GM21447 (cell line): Measurements from ENCODE around the gene EXOC6.

Experiments used
- ATAC-seq: cut with Tn5 transposase; IDR thresholded peaks from one replicate; pipeline ENCODE4 v1.9.1; 2021; ENCODE audit not compliant: unreplicated experiment

The EXOC6 gene

GRCh38 chr10:92832998-92833650 is 15.2 kb upstream of the EXOC6 start:
- no peak for ATAC-seq

DNA sequence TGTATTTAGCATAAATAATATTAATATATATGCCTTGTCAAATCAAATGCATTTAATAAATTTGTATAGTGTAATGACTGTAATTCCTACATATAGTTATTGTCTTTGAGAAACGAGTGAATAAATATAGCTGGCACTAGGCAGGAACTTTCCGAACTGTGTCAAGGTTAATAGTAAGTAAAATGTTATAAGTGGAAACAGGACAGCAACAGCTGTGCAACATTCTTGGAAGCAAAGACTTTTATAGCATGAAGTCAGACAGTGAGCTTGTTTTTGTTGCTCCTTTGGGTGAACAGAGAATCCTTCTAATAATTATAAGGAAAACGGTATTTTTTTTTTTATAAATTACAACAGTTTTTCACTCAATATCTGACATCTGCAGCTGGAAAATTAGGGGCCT is 14.0 kb upstream of the EXOC6 start:
- no peak for ATAC-seq

DNA sequence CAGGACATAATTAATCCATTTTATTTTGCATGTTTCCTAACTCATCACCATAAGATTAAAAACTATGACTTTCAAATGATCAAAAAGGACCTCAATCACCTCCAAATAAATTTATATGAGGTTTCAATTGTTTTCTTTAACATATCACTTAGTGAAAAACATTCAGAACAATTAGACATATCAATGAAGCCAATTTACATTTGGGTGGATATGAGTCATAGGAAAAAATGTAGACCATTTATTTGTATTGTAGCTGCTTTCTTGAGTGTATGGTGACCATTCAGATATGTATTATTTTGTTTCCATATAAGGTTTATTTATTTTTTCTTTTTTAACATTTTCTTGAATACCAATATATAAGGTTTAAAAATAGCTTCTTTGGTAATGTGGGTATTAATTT is 13.3 kb upstream of the EXOC6 start:
- ATAC-seq = no peak

GRCh38 chr10:92837456-92837855 is 10.9 kb upstream of the EXOC6 start:
- no peak for ATAC-seq

DNA sequence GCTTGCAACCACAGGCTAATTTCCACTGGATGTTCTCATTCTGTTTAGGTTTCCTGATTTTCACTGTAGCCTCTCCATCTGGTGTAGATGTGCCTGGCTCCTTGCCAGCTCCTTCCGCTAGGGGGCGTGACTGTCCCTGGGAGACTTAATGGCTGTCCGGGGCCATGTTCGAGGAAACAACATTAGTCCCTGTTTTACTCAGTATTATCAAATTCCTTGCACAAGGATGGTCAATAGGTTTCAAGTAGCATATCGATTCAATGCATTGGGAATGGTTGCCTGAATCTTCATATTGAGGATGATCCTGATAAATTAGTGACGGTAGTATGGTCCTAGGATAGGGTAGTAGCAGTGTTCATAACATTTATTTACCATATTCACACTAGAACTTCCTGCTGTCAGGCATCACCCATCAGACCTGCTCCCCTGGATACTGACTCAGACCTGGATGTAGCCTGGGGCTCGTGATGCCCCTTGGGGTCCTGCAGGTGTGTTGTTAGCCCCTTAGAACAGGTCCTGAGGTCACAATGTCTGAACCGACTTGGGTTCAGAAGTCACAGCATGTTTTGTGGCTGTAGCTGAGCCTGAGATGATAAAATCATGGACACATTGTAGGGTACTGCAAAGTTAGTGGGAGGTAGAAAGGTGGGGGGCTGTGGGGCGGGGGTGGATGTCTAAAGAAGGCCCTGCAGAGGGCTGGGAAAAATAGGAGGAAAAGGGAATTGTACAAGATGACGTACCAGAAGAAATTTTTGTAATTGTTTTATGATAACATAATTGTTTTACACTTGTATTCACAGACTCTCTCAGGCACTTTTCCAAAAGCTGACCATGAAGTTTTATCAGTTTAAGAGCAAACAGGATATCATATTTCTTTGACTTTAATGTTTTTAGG is 8.9 kb upstream of the EXOC6 start:
- ATAC-seq = no peak

DNA sequence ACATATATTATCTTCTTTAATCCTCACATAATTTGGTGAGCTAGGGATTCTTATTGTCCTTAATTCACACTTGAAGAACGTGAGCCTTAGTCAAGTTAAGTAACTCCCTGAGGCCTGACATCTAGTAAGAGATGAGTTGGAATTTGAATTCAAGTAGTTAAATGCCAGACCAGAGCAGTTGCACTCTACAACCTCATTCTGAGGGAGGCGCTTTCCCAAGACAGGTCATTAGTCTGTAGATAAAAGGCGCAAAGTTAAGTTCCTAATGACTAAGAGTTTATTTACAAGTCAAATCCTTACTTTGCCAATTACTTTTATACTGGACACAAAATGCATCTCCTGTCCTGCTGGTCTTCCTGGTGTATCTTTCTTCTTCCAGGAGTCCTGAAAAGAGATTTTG is 3.6 kb upstream of the EXOC6 start:
- no peak for ATAC-seq

GRCh38 chr10:92845921-92846320 is 2.4 kb upstream of the EXOC6 start:
- no peak for ATAC-seq

- ATAC-seq = no peak
These were observed 2.0 kb upstream of the EXOC6 start for GRCh38 chr10:92846344-92846743.

DNA sequence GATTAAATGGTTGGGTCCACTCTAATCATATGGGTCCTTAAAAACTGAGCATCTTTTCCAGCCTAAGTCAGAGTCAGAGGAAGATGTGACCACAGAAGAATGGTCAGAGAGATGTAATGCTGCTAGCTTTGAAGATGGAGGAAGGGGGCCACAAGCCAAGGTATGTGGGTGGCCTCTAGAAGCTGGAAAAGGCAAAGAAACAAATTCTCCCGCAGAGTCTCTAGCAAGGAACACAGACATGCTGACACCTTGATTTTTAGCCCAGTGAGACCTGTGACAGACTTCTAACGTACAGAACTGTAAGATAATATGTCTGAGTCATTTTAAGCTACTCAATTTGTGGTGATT is 1.5 kb upstream of the EXOC6 start:
- no peak for ATAC-seq

DNA sequence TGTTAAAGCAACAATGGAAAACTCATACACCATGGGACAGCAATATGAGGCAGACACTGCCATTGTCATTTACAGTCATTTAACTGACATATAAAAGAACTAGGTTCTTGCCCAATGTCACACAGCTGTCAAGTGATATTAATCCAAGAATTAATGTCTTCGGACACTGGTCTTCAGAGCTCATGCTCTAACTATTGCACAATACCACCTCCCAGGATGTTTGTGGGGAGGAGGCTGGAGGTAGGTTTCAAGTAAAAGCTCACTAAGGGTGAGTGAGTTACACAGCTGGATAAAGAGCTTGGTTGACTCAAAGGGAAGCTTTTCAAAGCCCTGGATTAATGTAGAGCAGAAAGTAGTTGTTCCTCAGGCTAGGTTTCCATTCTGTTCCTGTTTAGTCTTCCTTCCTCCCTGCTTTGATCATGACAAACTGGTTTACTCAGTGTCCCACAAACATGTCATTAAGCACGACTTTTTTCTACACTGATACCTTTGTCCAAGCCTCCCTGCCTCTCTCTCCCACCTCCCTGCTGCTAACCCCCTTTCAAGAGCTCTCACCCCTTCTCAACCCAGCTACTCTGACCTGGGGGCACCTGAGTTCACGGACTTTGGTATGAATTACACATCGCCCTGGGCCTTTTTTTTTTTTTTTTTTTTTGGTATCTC is 987 bp upstream of the EXOC6 start:
- ATAC-seq = no peak

- no peak for ATAC-seq
These were observed 281 bp upstream of the EXOC6 start for GRCh38 chr10:92848037-92848440.

DNA sequence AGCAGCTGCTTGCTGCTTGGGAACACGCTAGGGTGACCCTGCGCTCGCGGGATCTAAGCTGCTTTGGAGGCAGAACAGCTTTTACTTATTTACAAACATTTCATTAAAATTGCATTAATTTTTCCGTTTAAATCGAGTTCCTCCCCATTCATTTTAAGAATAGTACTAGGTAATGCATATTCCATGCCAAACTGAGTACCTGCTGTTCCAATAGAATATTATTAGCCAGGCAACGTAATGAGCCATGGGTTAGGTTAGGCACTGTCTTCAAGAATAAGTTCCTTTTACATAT is 860 bp downstream of the EXOC6 start:
- ATAC-seq = no peak

GRCh38 chr10:92849576-92850090 is 1.3 kb downstream of the EXOC6 start:
- ATAC-seq = no peak

DNA sequence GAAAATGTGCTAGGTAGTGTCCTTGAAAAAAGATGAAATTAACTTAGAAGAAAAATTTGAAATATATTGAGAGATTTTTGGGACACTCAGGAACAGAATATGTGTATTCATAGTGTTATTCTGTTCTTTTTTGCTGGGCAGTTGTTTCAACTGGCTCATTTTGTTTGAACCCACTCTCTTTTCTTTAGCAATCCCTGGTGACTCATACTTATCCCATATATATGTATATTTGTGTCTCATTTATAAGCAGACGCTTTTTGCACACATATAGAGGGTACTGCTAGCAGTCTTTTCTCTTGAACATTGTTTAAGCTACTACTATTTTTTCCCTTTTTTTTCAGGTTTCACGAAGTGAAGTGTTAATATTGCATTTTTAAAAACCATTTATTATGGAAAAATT is 1.9 kb downstream of the EXOC6 start:
- no peak for ATAC-seq

GRCh38 chr10:92851003-92851402 is 2.7 kb downstream of the EXOC6 start:
- ATAC-seq = no peak

DNA sequence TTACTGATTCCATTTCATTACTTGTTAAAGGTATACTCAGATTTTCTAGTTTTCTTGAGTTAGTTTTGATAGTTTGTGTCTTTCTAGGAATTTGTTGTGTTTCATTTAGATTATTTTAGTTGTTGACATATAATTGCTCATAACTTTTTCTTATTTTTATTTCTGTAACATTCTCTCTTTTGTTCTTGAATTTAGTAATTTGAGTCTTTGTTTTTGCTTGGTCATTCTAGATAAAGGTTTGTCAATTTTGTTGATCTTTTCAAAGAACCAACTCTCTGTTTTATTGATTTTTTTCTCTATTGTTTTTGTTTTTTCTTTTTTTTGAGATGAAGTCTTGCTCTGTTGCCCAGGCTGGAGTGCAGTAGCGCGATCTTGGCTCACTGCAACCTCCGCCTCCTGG is 7.2 kb downstream of the EXOC6 start:
- no peak for ATAC-seq

GRCh38 chr10:92857904-92858514 is 9.7 kb downstream of the EXOC6 start:
- no peak for ATAC-seq

DNA sequence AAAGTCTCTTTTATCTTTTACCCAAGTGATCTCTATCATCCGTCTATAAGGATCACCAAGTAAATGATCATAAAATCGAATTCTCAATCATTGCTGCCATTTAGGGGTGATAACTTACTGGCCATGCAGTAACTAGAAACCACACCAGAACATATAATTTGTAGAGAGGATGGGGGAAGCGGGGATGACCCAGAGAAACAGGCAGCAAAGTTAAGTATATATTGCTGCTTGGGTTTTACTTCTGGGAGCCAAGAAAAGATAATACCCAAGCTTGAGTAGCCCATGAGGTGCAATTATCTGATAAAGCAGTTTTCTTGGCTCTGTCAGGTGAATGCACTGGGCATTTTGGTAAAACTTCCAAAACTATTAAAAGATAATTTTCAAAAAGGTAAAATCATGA is 18.9 kb downstream of the EXOC6 start:
- no peak for ATAC-seq

DNA sequence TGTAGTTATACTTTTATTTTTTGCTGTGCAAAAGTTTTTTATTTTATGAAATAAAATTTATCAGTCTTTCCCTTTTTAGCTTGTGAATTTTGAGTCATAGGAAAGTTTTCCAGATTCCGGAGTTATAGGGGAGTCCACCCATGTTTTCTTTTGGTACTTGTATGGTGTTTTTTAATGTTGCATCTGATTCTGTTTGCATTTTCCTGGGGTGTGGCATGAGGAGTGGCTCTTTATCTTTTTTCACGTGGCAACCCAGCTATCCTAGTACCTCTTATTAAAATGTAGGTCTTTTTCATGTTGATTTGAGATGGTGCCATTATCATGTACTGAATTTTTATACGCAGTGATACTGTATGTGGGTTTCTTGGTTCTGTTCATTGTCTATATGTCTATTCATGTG is 19.7 kb downstream of the EXOC6 start:
- ATAC-seq = no peak

GRCh38 chr10:92868557-92868956 is 20.2 kb downstream of the EXOC6 start:
- no peak for ATAC-seq

DNA sequence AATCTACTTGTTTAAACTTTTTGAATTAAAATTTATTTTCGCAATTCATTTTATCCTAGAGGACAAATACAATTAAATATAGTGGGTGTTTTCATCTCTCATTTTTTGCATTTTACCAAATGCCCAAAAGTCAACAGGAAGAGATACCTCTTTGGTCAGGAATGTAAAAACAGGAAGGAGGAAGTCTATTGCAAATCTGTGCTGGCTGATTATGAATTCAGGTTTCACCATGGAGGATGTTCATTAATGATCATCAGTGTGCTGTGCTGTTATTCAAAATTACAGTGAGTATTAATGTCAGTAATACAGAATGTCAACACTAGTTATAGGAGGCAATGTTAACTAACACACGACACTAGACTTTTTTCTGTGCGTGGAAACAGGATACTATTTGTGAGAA is 24.7 kb downstream of the EXOC6 start:
- ATAC-seq = no peak
